H9 (cell line): ENCODE measurements around the gene ADAMTS6. TPM values are rescaled to one million over a fixed set of nuclear protein-coding genes. Genes with fewer than 3 reads are reported as not detected.

ENCODE experiments used
- DNase-seq: peaks from one replicate; pipeline ENCODE4 v3.0.0-alpha.2; 2017
- H2AFZ ChIP-seq: one replicate; pipeline ENCODE4 v1.6.1; 2013; ENCODE audit warnings: mild to moderate bottlenecking, low read length, control low read depth, moderate library complexity
- H2AK5ac ChIP-seq: 2 replicates; pipeline ENCODE4 v1.6.1; 2013; ENCODE audit warnings: low read length, control low read depth, mixed read lengths; ENCODE audit not compliant: insufficient read length
- H2BK120ac ChIP-seq: one replicate; pipeline ENCODE4 v1.6.1; 2013; ENCODE audit warnings: low read depth, mild to moderate bottlenecking, low read length, control low read depth, inconsistent platforms; ENCODE audit not compliant: poor library complexity, severe bottlenecking
- H2BK12ac ChIP-seq: 2 replicates; pipeline ENCODE4 v1.6.1; 2013; ENCODE audit warnings: low read length, control low read depth, mixed read lengths, low read depth; ENCODE audit not compliant: insufficient read length
- H2BK15ac ChIP-seq: 2 replicates; pipeline ENCODE4 v1.6.1; 2013; ENCODE audit warnings: low read depth, low read length, control low read depth
- H2BK20ac ChIP-seq: one replicate; pipeline ENCODE4 v1.6.1; 2013; ENCODE audit warnings: low read depth, mild to moderate bottlenecking, low read length, control low read depth, inconsistent platforms; ENCODE audit not compliant: poor library complexity, severe bottlenecking
- H2BK5ac ChIP-seq: 2 replicates; pipeline ENCODE4 v1.6.1; 2013; ENCODE audit warnings: low read length, control low read depth, mixed read lengths; ENCODE audit not compliant: insufficient read length
- H3K14ac ChIP-seq: 2 replicates; pipeline ENCODE4 v1.6.1; 2013; ENCODE audit warnings: low read length, control low read depth; ENCODE audit not compliant: insufficient read depth
- H3K18ac ChIP-seq: 2 replicates; pipeline ENCODE4 v1.6.1; 2013; ENCODE audit warnings: low read depth, mild to moderate bottlenecking, mixed read lengths, low read length, control low read depth; ENCODE audit not compliant: insufficient read length
- H3K23ac ChIP-seq: 2 replicates; pipeline ENCODE4 v1.6.1; 2013; ENCODE audit warnings: low read length, control low read depth, mixed read lengths, low read depth; ENCODE audit not compliant: insufficient read length
- H3K23me2 ChIP-seq: 2 replicates; pipeline ENCODE4 v1.6.1; 2013; ENCODE audit warnings: low read depth, mild to moderate bottlenecking, mixed read lengths, low read length, control low read depth; ENCODE audit not compliant: insufficient read length, poor library complexity, severe bottlenecking
- H3K27ac ChIP-seq: 2 replicates; pipeline ENCODE4 v1.5.1; 2013; ENCODE audit warnings: low read length, control low read depth, mixed read lengths, low read depth; ENCODE audit not compliant: insufficient read length
- H3K27me3 ChIP-seq: 2 replicates; pipeline ENCODE4 v1.6.1; 2013; ENCODE audit warnings: low read length, control low read depth, inconsistent platforms; ENCODE audit not compliant: insufficient read depth
- H3K4ac ChIP-seq: 2 replicates; pipeline ENCODE4 v1.6.1; 2013; ENCODE audit warnings: low read depth, mild to moderate bottlenecking, control low read depth, inconsistent platforms, low read length, moderate library complexity
- H3K4me1 ChIP-seq: 2 replicates; pipeline ENCODE4 v1.6.1; 2013; ENCODE audit warnings: low read length, control low read depth, inconsistent platforms; ENCODE audit not compliant: insufficient read depth
- H3K4me2 ChIP-seq: 2 replicates; pipeline ENCODE4 v1.6.1; 2013; ENCODE audit warnings: low read length, control low read depth, mixed read lengths; ENCODE audit not compliant: insufficient read length, insufficient read depth
- H3K56ac ChIP-seq: 2 replicates; pipeline ENCODE4 v1.6.1; 2013; ENCODE audit warnings: low read depth, mild to moderate bottlenecking, mixed read lengths, low read length, control low read depth; ENCODE audit not compliant: insufficient read length
- H3K79me1 ChIP-seq: 2 replicates; pipeline ENCODE4 v1.6.1; 2013; ENCODE audit warnings: low read depth, mild to moderate bottlenecking, moderate library complexity, low read length, control low read depth, inconsistent platforms; ENCODE audit not compliant: insufficient read depth, poor library complexity, severe bottlenecking
- H3K79me2 ChIP-seq: 2 replicates; pipeline ENCODE4 v1.6.1; 2013; ENCODE audit warnings: low read length, control low read depth, inconsistent platforms; ENCODE audit not compliant: insufficient read depth
- H3K9ac ChIP-seq: 2 replicates; pipeline ENCODE4 v1.6.1; 2013; ENCODE audit warnings: low read length, control low read depth, mixed read lengths; ENCODE audit not compliant: insufficient read length; ENCODE audit errors: extremely low read depth
- H3K9me3 ChIP-seq: one replicate; pipeline ENCODE4 v1.6.1; 2013; ENCODE audit warnings: low read depth, low read length, inconsistent platforms; ENCODE audit not compliant: control insufficient read depth
- H3T11ph ChIP-seq: one replicate; pipeline ENCODE4 v1.6.1; 2013; ENCODE audit warnings: mild to moderate bottlenecking, low read length, control low read depth, inconsistent platforms
- H4K20me1 ChIP-seq: one replicate; pipeline ENCODE4 v1.6.1; 2013; ENCODE audit not compliant: control insufficient read depth, insufficient read length, insufficient read depth
- H4K5ac ChIP-seq: 2 replicates; pipeline ENCODE4 v1.6.1; 2013; ENCODE audit warnings: low read depth, mild to moderate bottlenecking, mixed read lengths, low read length, control low read depth; ENCODE audit not compliant: insufficient read length
- H4K8ac ChIP-seq: replicated peaks from 2 replicates; pipeline ENCODE4 v1.6.1; 2013; ENCODE audit warnings: low read length, control low read depth, mixed read lengths, low read depth; ENCODE audit not compliant: insufficient read length
- H4K91ac ChIP-seq: 2 replicates; pipeline ENCODE4 v1.6.1; 2013; ENCODE audit warnings: low read depth, mild to moderate bottlenecking, moderate library complexity, mixed read lengths, low read length, control low read depth; ENCODE audit not compliant: insufficient read length
- H3K27ac Mint-ChIP-seq, 3 experiments: 2 replicates in 2 of 3; 3 replicates in 1 of 3; pipeline ENCODE4 v1.8.0; 2020 to 2021; ENCODE audit warnings: mixed read lengths in 3 of 3, mild to moderate bottlenecking in 1 of 3, moderate library complexity in 1 of 3
- H3K27me3 Mint-ChIP-seq: 2 replicates; pipeline ENCODE4 v1.8.0; 2021; ENCODE audit warnings: low read depth, mild to moderate bottlenecking, moderate library complexity, mixed read lengths
- H3K36me3 Mint-ChIP-seq, 3 experiments: 2 replicates in 2 of 3; 3 replicates in 1 of 3; pipeline ENCODE4 v1.8.0; 2020 to 2021; ENCODE audit warnings: low read depth in 3 of 3, mixed read lengths in 3 of 3; ENCODE audit not compliant: insufficient read depth in 1 of 3
- H3K4me1 Mint-ChIP-seq, 2 experiments: 2 replicates each; pipeline ENCODE4 v1.8.0; 2020; ENCODE audit warnings: mixed read lengths in 2 of 2
- H3K4me3 Mint-ChIP-seq, 2 experiments: 2 replicates in 1 of 2; 3 replicates in 1 of 2; pipeline ENCODE4 v1.8.0; 2020 to 2021; ENCODE audit warnings: mild to moderate bottlenecking in 2 of 2, mixed read lengths in 2 of 2, moderate library complexity in 1 of 2
- H3K9me3 Mint-ChIP-seq, 2 experiments: 2 replicates in 1 of 2; 3 replicates in 1 of 2; pipeline ENCODE4 v1.8.0; 2020; ENCODE audit warnings: mild to moderate bottlenecking in 2 of 2, mixed read lengths in 2 of 2, moderate library complexity in 1 of 2
- CTCF ChIP-seq: fragments of 200-600 bp; sonication (generic); conservative IDR thresholded peaks from 3 replicates; pipeline ENCODE4 v1.8.0; 2021; ENCODE audit warnings: antibody characterized with exemption, mild to moderate bottlenecking
- WGBS: extraction: QIAGEN DNeasy Blood & Tissue Kit; methylation state at CpG from one replicate; pipeline ENCODE4 v1.1.7; 2013; ENCODE audit warnings: missing lambda C conversion rate, low lambda C conversion rate, mixed read lengths; ENCODE audit not compliant: insufficient read length; ENCODE audit errors: extremely low coverage; 5-methylcytosine and 5-hydroxymethylcytosine counted together
- total RNA-seq: library from RNA; stranded (reverse); gene quantifications from 2 replicates; pipeline ENCODE4 v1.2.1, GENCODE V29; 2021

Gene ADAMTS6
- total RNA-seq, 1 experiment from 2014 or later: 0.33 TPM

- no peak overlapping the region for H3K4me2 ChIP-seq
- Mint-ChIP-seq H3K36me3 (peaks cover 3 to 12% (median 6%) of the 10 kb centered on the region in 3 experiments; a peak in 6 of 7 replicates), H3K4me3 (no peak overlapping the region), H3K9me3 (peaks cover 8 to 9% of the 10 kb centered on the region in 2 experiments; a peak in 4 of 5 replicates), H3K27ac (no peak overlapping the region), H3K4me1 (peaks cover 8 to 9% of the 10 kb centered on the region in 2 experiments), H3K27me3 (no peaks in the 10 kb centered on the region)
- no peak overlapping the region for H3K27ac ChIP-seq
- no peak overlapping the region for H2BK20ac ChIP-seq
- H4K8ac ChIP-seq: no peak overlapping the region
- H3K9ac ChIP-seq: no peak overlapping the region
- no peak overlapping the region for H3K4ac ChIP-seq
- no peak for TF ChIP-seq CTCF
- no peak overlapping the region for H2BK120ac ChIP-seq
- H4K5ac ChIP-seq: no peak overlapping the region
- H3K27me3 ChIP-seq: no peaks in the 10 kb centered on the region
- H2BK5ac ChIP-seq: no peak overlapping the region
- no peaks in the 10 kb centered on the region for H4K20me1 ChIP-seq
- no peak overlapping the region for H3K18ac ChIP-seq
- no peak overlapping the region for H3T11ph ChIP-seq
- no peaks in the 10 kb centered on the region for H3K79me2 ChIP-seq
- H2AFZ ChIP-seq: no peak overlapping the region
- H3K9me3 ChIP-seq: no peaks in the 10 kb centered on the region
- 0 out of 2 replicates have a peak overlapping the region, but pooled peaks have one; percentile 89 for H2BK15ac ChIP-seq
- no peak overlapping the region for H3K23ac ChIP-seq
- H3K56ac ChIP-seq: no peak overlapping the region
- H2BK12ac ChIP-seq: no peak overlapping the region
- H2AK5ac ChIP-seq: no peak overlapping the region
- no peak overlapping the region for H3K14ac ChIP-seq
- no peaks in the 10 kb centered on the region for H3K23me2 ChIP-seq
- WGBS: no CpG with 5 or more reads among the region's 9 CpGs
- no peaks in the 10 kb centered on the region for H3K4me1 ChIP-seq
- no peak for DNase-seq
- H4K91ac ChIP-seq: no peak overlapping the region
- H3K79me1 ChIP-seq: no peaks in the 10 kb centered on the region
These were observed 309.1 kb downstream of the ADAMTS6 start for GRCh38 chr5:65172486-65173129.
